HG03139 (cell line): Measurements from ENCODE around the gene EYS.
"Not testable (repeated sequence)": the region's sequence is repeated elsewhere in the genome, so short reads cannot be mapped to it uniquely, and the experiment has no call there.

ENCODE experiments used
- ATAC-seq: cut with Tn5 transposase; IDR thresholded peaks from one replicate; pipeline ENCODE4 v1.9.1; 2021; ENCODE audit not compliant: unreplicated experiment

EYS gene

DNA sequence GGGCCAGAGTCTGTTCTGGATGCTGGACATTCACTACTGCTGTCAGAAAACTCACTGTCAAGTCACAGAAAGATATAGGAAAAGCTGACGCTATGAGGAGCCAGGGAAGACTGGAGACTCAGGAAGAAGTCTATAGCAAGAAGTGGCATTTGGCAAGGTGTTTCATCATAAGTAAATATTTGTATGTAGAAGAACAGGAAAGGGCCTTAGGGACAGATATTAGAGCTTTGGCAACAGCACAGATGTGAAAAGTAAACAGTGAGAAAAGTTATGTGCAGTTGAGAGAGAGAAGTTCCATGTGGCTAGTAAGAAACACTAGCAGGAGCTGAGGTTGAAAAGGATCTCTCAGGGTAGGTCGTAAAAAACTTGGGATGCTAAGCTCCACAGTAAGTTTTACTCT lies 1202.5 kb downstream of the EYS start:
- no peak for ATAC-seq

GRCh38 chr6:64502801-64503200 lies 1204.2 kb downstream of the EYS start:
- ATAC-seq: no peak

GRCh38 chr6:64497634-64498033 lies 1209.4 kb downstream of the EYS start:
- ATAC-seq: no peak

- ATAC-seq: no peak
Measured at GRCh38 chr6:64489763-64490162, 1217.3 kb downstream of the EYS start.

DNA sequence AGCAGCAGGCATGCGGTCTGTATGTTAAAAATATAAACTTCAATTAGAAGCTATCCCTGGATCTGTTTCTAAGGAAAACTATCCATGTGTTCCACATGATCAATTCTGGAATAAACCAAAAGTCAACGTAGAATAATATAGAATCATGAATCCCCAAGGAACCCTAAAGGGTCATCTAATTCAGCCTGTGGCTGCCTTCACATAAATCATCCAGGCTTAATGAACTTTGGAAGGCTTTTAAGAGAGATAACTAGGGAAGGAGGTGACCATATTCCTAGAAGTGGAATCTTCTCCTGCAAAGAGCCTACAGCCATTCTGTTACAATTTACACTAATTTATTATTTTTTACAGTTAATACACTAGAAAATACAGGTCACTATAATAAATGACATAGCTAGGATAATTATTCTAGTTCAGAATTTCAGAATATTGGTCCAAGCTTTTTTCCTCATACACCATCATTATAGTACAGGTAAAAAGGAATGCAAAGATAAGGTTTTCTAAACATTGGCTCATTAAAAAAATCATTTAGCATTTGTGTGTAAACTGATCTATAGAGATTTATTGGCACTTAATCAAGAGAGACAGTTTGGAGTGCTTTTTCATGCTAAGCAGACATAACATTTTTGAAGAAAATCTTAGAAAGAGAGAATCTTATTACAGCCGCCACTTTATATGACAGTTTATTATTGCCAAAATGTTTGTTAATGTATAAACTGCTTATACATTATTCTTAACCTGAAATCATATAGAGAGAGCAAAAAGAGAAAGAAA lies 1220.3 kb downstream of the EYS start:
- no peak for ATAC-seq

GRCh38 chr6:64483956-64484499 lies 1223.0 kb downstream of the EYS start:
- ATAC-seq: no peak

DNA sequence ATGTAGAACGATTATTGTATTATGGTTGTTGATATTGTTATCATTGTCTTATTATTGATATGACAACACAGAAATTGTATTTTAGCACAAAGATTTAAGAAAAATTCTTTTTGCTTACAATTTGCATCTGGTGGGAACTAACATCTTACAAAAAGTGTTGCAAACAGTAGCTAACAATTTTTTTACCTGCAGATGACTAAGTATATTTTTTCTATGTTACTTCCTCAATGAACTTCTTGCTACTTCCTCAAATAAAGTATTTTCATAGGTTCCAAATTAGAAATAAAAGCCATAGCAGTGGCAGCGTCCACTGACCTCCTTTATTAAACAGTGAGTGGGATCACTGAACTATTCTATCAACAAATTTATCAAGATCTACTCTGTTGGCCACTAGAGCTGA lies 1224.4 kb downstream of the EYS start:
- no peak for ATAC-seq

GRCh38 chr6:64479134-64479533 lies 1227.9 kb downstream of the EYS start:
- no peak for ATAC-seq

DNA sequence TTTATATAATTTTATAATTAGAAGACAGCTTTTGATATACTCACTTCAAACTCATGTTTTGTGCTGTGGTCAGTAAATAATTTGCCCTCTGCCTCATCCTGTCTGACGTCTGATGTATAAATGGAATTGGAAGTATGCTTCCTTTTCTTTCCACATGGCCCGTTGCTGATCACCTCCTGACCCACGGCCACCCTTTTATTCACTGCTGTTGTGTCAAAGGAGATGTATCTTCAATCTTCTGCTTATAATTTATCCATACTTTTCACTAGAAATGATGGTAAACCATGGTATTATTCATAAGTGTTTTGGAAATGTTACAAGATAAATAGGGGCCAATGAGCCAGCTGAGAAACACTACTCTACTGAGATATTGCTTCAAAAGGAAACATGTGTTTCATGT lies 1229.6 kb downstream of the EYS start:
- no peak for ATAC-seq

- ATAC-seq: no peak
Measured at GRCh38 chr6:64476935-64477334, 1230.1 kb downstream of the EYS start.

GRCh38 chr6:64469405-64469804 lies 1237.6 kb downstream of the EYS start:
- ATAC-seq: not testable (repeated sequence)

GRCh38 chr6:64467656-64468055 lies 1239.4 kb downstream of the EYS start:
- no peak for ATAC-seq

DNA sequence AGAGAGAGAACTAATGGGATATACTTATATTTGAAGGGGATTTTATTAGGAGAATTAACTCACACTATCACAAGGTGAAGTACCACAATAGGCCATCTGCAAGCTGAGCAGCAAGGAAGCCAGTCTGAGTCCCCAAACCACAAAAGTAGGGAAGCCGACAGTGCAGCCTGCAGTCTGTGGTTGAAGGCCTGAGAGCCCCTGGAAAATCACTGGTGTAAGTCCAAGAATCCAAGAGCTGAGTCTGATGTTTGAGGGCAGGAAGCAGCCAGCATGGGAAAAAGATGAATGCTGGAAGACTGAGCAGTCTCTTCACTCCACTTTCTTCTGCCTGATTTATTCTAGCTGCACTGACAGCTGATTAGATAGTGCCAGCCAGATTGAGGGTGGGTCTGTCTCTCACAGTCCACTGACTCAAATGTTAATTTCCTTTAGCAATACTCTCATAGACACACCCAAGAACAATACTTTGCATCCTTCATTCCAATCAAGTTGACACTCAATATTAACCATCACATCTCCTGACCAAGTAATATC lies 1247.5 kb downstream of the EYS start:
- ATAC-seq: no peak

- ATAC-seq: not testable (repeated sequence)
Measured at GRCh38 chr6:64448101-64448500, 1258.9 kb downstream of the EYS start.

DNA sequence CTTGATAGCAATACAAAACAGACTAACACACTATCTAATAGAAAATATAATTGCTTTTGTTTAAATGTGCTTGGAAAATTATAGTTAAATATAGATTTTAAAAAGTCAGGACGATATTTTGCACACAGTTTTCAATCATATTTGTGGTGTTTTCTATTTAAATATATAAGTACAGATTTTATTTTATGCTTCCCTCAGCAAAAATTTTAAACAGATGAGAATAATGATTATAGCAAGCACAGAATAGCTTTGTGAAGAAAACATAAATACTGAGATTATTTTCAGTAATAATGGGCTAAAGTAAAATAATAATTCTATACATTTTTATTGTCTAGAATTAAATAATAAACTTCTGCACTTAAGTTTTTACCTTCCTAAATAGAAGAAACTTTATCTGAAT lies 1262.0 kb downstream of the EYS start:
- ATAC-seq: no peak

- ATAC-seq: no peak
Measured at GRCh38 chr6:64439274-64439673, 1267.8 kb downstream of the EYS start.

DNA sequence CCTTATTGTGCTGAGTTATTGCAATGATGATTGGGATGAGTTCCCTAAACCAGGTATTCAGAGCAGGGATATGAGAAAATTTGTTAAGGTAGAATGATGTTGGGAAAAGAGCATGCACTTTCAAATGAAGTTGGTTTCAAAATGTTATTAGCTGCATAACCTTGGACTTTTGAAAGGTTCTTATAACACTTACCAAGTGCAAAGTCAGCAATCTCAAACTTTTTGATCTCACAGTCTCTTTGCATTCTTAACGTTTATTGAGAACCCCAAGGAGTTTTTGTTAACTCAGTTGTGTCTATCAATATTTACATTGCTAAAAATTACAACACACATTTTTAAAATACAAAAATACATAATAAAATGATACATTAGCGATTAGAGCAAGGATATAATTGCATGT lies 1269.0 kb downstream of the EYS start:
- no peak for ATAC-seq

DNA sequence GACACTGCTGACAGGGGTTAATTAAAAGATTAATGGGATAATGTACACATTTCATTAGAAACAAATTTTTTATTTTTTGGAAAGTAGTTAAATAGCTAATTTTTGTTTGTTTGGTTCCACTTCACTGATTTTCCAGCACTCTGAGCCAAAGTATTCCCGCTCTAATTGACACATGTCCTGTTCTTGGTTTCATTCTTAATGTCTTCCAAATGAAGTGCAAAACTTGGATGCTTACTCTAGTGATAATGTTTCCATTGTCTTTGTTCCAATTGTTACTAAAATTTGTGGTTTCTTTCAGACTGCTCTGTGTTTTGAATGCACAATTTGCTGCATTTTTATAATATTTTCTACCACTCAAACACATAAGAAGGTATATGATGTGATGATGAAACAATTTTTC lies 1277.1 kb downstream of the EYS start:
- no peak for ATAC-seq

DNA sequence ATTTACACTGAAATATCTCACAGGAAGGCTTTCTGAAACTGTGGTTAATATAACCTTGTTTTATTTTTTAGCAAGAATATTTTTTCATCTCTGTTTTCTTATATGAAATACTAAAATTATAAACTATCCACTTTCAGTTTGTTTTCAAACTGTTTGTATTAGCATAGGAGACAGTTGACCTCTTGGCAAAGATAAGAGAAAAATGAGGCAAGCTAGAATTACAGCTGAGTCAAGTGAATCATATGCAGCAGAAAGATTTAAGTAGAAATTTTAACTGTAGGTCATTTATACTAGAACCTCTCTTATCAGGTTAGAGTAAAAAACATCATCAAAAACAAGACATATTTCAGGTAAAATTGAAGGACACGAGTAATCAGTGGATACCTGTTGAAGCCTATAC lies 1278.8 kb downstream of the EYS start:
- no peak for ATAC-seq

- no peak for ATAC-seq
Measured at GRCh38 chr6:64415926-64416325, 1291.1 kb downstream of the EYS start.

DNA sequence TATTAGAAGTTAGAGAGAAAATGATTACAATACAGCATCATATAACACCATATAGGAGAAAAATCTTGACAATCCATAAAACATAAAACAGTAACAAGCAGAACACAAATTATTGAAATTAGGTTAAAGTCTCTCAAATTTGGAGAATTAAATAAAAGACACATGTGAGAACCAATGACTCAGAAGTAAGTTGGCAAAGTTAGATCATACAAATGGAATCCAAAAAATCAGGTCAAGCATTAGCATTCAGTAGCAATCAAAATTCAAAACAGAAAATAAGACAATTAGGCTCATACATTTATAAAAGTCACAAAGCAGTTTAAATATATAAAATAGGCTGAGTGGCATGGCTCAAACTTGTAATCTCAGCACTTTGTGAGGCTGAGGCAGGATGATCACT lies 1295.8 kb downstream of the EYS start:
- ATAC-seq: no peak

DNA sequence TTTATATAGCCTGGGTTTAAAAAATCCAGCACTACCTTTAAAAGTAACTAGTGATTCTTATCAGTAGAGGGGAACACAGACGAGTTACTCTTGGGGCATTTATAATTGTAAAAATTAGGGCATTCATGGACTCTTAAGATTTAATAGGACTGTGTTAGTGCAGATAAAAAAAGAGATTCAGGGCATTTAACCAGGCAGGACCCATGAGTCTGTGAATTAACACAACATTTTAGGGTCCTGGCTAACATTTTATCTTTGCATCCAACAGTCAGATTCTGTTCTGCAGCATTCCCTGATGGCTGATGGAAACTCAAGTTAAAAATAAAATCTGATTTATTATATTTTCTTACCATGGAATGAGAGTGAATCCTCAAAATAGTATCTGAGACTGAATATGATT lies 1297.1 kb downstream of the EYS start:
- ATAC-seq: no peak

DNA sequence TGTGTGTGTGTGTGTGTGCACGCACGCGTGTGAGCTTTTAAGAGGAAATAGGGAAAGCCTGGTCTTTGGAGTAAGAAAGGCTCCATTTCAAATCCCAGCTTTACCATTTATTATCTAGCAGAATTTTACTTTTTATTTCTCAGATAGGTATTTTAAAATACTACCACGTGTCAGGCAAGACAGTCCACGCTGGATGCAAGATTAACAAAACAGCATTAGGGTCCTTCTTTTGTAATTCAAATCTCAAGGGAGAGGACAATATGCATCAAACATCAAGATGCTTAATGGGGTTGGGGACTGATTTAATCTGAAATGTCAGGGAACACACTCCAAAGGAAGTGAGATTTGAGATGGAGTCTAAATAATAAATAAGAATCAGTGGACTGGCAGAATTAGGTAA lies 1302.6 kb downstream of the EYS start:
- ATAC-seq: no peak
